Neural progenitor cell (in vitro differentiated cells): ENCODE data around the gene PIP5KL1. TPM values are rescaled to one million over a fixed set of nuclear protein-coding genes. Genes with fewer than 3 reads are reported as not detected.

Experiments used
- DNase-seq: peaks from one replicate; pipeline ENCODE4 v3.0.0-alpha.2; 2016; ENCODE audit warnings: low spot score
- H2AFZ ChIP-seq: fragments of 200-600 bp; sonication (generic); replicated peaks from 2 replicates; pipeline ENCODE4 v1.6.1; 2016; ENCODE audit warnings: antibody characterized with exemption
- H3F3A ChIP-seq: fragments of 200-600 bp; sonication (generic); 2 replicates; pipeline ENCODE4 v1.6.1; 2016; ENCODE audit warnings: antibody characterized with exemption, low read depth
- H3K27ac ChIP-seq: fragments of 200-600 bp; sonication (generic); 2 replicates; pipeline ENCODE4 v1.5.1; 2016; ENCODE audit warnings: mild to moderate bottlenecking
- H3K27me3 ChIP-seq: fragments of 200-600 bp; sonication (generic); 2 replicates; pipeline ENCODE4 v1.6.1; 2016; ENCODE audit warnings: mild to moderate bottlenecking, moderate library complexity
- H3K36me3 ChIP-seq: fragments of 200-600 bp; sonication (generic); 2 replicates; pipeline ENCODE4 v1.5.1; 2016
- H3K4me1 ChIP-seq: fragments of 200-600 bp; sonication (generic); 2 replicates; pipeline ENCODE4 v1.6.1; 2016; ENCODE audit warnings: mixed run types
- H3K4me2 ChIP-seq: fragments of 200-600 bp; sonication (generic); 2 replicates; pipeline ENCODE4 v1.6.1; 2016
- H3K4me3 ChIP-seq: fragments of 200-600 bp; sonication (generic); 2 replicates; pipeline ENCODE4 v1.5.1; 2016
- H3K79me2 ChIP-seq: fragments of 200-600 bp; sonication (generic); 2 replicates; pipeline ENCODE4 v1.6.1; 2016; ENCODE audit warnings: low read depth
- H3K9ac ChIP-seq: fragments of 200-600 bp; sonication (generic); 2 replicates; pipeline ENCODE4 v1.6.1; 2016
- H3K9me3 ChIP-seq: fragments of 200-600 bp; sonication (generic); 2 replicates; pipeline ENCODE4 v1.5.1; 2016; ENCODE audit warnings: low read depth
- H4K20me1 ChIP-seq: fragments of 200-600 bp; sonication (generic); 2 replicates; pipeline ENCODE4 v1.6.1; 2016; ENCODE audit warnings: low read depth
- H3K27ac Mint-ChIP-seq: 3 replicates; pipeline ENCODE4 v1.8.0; 2021; ENCODE audit warnings: mixed read lengths
- H3K27me3 Mint-ChIP-seq: 2 replicates; pipeline ENCODE4 v1.8.0; 2022; ENCODE audit warnings: low read depth, mild to moderate bottlenecking, inconsistent platforms, moderate library complexity, mixed read lengths; ENCODE audit not compliant: insufficient read depth
- H3K36me3 Mint-ChIP-seq: 3 replicates; pipeline ENCODE4 v1.8.0; 2021; ENCODE audit warnings: mixed read lengths
- H3K4me1 Mint-ChIP-seq: 3 replicates; pipeline ENCODE4 v1.8.0; 2021; ENCODE audit warnings: mixed read lengths
- H3K4me3 Mint-ChIP-seq: 3 replicates; pipeline ENCODE4 v1.8.0; 2021; ENCODE audit warnings: mild to moderate bottlenecking, moderate library complexity, mixed read lengths
- H3K9me3 Mint-ChIP-seq: 3 replicates; pipeline ENCODE4 v1.8.0; 2020; ENCODE audit warnings: mixed read lengths
- CTCF ChIP-seq: fragments of 200-600 bp; sonication (generic); IDR thresholded peaks from 2 replicates; pipeline ENCODE4 v1.5.1; 2017; ENCODE audit warnings: antibody characterized with exemption, mild to moderate bottlenecking
- EZH2 ChIP-seq: fragments of 200-600 bp; sonication (generic); IDR thresholded peaks from 2 replicates; pipeline ENCODE4 v1.6.1; 2017; ENCODE audit warnings: antibody characterized with exemption, mild to moderate bottlenecking, moderate library complexity
- EZH2phosphoT487 ChIP-seq: fragments of 200-600 bp; sonication (generic); IDR thresholded peaks from 2 replicates; pipeline ENCODE4 v1.6.1; 2017; ENCODE audit warnings: antibody characterized with exemption
- total RNA-seq: library from RNA; depleted of rRNA; stranded (reverse); fragments of >200 nt; gene quantifications from 2 replicates; pipeline ENCODE4 v1.2.3, GENCODE V29; 2015; ENCODE audit warnings: low replicate concordance

The PIP5KL1 gene
- total RNA-seq, 1 donor from 2014 or later: 1.4 TPM

GRCh38 chr9:127979015-127979332 is 48.4 kb upstream of the PIP5KL1 start:
- Histone ChIP-seq H3K79me2 (peaks cover 63% of the 10 kb centered on the region), H3K36me3 (no peaks in the 10 kb centered on the region), H3F3A (peaks cover 28% of the 10 kb centered on the region), H3K27me3 (no peaks in the 10 kb centered on the region), H3K9me3 (no peaks in the 10 kb centered on the region), H3K4me2 (peak overlapping the region; percentile 80), H2AFZ (no peak overlapping the region), H3K9ac (peak overlapping the region; percentile 55), H3K4me1 (peaks cover 45% of the 10 kb centered on the region), H3K27ac (no peak overlapping the region), H3K4me3 (peak overlapping the region; percentile 83), H4K20me1 (peaks cover 63% of the 10 kb centered on the region)
- H3K4me3 Mint-ChIP-seq: peak overlapping the region; percentile 98
- no peaks in the 10 kb centered on the region for H3K9me3 Mint-ChIP-seq
- peak overlapping the region; percentile 46 for H3K27ac Mint-ChIP-seq
- no peaks in the 10 kb centered on the region for H3K36me3 Mint-ChIP-seq
- TF ChIP-seq EZH2: no peak
- TF ChIP-seq CTCF: no peak
- TF ChIP-seq EZH2phosphoT487: no peak
- peaks cover 56% of the 10 kb centered on the region for H3K4me1 Mint-ChIP-seq
- H3K27me3 Mint-ChIP-seq: peaks cover 6% of the 10 kb centered on the region
- DNase-seq: no peak

- Histone ChIP-seq H3F3A (peaks cover 28% of the 10 kb centered on the region), H3K9ac (peak overlapping the region; percentile 7), H3K79me2 (peaks cover 73% of the 10 kb centered on the region), H2AFZ (no peak overlapping the region), H3K4me3 (peak overlapping the region; percentile 83), H3K27ac (no peak overlapping the region), H3K27me3 (no peaks in the 10 kb centered on the region), H3K36me3 (no peaks in the 10 kb centered on the region), H4K20me1 (peaks cover 72% of the 10 kb centered on the region), H3K4me2 (peak overlapping the region; percentile 80), H3K4me1 (peaks cover 48% of the 10 kb centered on the region), H3K9me3 (no peaks in the 10 kb centered on the region)
- Mint-ChIP-seq H3K4me1 (peaks cover 60% of the 10 kb centered on the region), H3K4me3 (peak overlapping the region; percentile 98), H3K36me3 (no peaks in the 10 kb centered on the region), H3K27me3 (peaks cover 3% of the 10 kb centered on the region), H3K27ac (peak overlapping the region; percentile 69), H3K9me3 (no peaks in the 10 kb centered on the region)
- DNase-seq: peak; percentile 78
- TF ChIP-seq EZH2phosphoT487: no peak
- peak; percentile 31 for TF ChIP-seq CTCF
Measured at GRCh38 chr9:127977884-127978647, 47.5 kb upstream of the PIP5KL1 start.

GRCh38 chr9:127977009-127977883 is 46.7 kb upstream of the PIP5KL1 start:
- peaks cover 3% of the 10 kb centered on the region for H3K27me3 Mint-ChIP-seq
- peaks cover 48% of the 10 kb centered on the region for H3K4me1 ChIP-seq
- peak overlapping the region; percentile 98 for H3K4me3 Mint-ChIP-seq
- peak overlapping the region; percentile 7 for H3K9ac ChIP-seq
- no peak for DNase-seq
- H3K27ac Mint-ChIP-seq: no peak overlapping the region
- no peaks in the 10 kb centered on the region for H3K27me3 ChIP-seq
- H3K4me1 Mint-ChIP-seq: peaks cover 64% of the 10 kb centered on the region
- H3K36me3 Mint-ChIP-seq: no peaks in the 10 kb centered on the region
- no peak overlapping the region for H3K27ac ChIP-seq
- H3K4me3 ChIP-seq: peak overlapping the region; percentile 83
- no peaks in the 10 kb centered on the region for H3K9me3 ChIP-seq
- H3K79me2 ChIP-seq: peaks cover 81% of the 10 kb centered on the region
- peaks cover 80% of the 10 kb centered on the region for H4K20me1 ChIP-seq
- peaks cover 28% of the 10 kb centered on the region for H3F3A ChIP-seq
- no peaks in the 10 kb centered on the region for H3K9me3 Mint-ChIP-seq
- H3K36me3 ChIP-seq: no peaks in the 10 kb centered on the region
- no peak overlapping the region for H2AFZ ChIP-seq
- TF ChIP-seq CTCF (no peak), EZH2 (no peak), EZH2phosphoT487 (no peak)
- peak overlapping the region; percentile 80 for H3K4me2 ChIP-seq
